IMR-90 (cell line): ENCODE results near the gene FOXM1. TPM values are rescaled to one million over a fixed set of nuclear protein-coding genes. Genes with fewer than 3 reads are reported as not detected.

Source experiments
- ATAC-seq: fragments of 200-7000 bp; cut with Tn5 transposase; 2 replicates; pipeline ENCODE4 v1.9.1; 2020; ENCODE audit warnings: low read depth, mild to moderate bottlenecking, moderate library complexity
- BruUV-seq: library from RNA; stranded (reverse); fragments of 400-500 nt; replicated peaks from 2 replicates; lab custom pipeline; 2021; lab: Mats Ljungman, UMichigan
- CTCF ChIA-PET: fragments of 300-600 bp; formaldehyde crosslinking; extraction: SDS; loops from one replicate; lab custom pipeline; 2021; ENCODE audit warnings: antibody characterized with exemption; lab: Yijun Ruan, JAX
- POLR2A ChIA-PET: fragments of 300-600 bp; sonication (Branson Sonifier 250); formaldehyde crosslinking; loops from one replicate; lab custom pipeline; 2022; ENCODE audit warnings: antibody characterized with exemption; ENCODE audit not compliant: unreplicated experiment; lab: Charles Lee
- DNase-seq: peaks from one replicate; pipeline ENCODE4 v3.0.0; 2013
- H2AFZ ChIP-seq: replicated peaks from 2 replicates; pipeline ENCODE3; 2013; ENCODE audit warnings: low read length, mild to moderate bottlenecking; ENCODE audit not compliant: poor library complexity
- H2AK5ac ChIP-seq: 2 replicates; pipeline ENCODE4 v1.6.1; 2013; ENCODE audit warnings: low read depth, low read length, inconsistent platforms
- H2AK9ac ChIP-seq: replicated peaks from 2 replicates; pipeline ENCODE3; 2013; ENCODE audit warnings: mild to moderate bottlenecking, low read depth, low read length, moderate library complexity; ENCODE audit not compliant: poor library complexity
- H2BK120ac ChIP-seq: 2 replicates; pipeline ENCODE4 v1.6.1; 2013; ENCODE audit warnings: low read depth, low read length, inconsistent platforms
- H2BK15ac ChIP-seq: 3 replicates; pipeline ENCODE4 v1.6.1; 2013; ENCODE audit warnings: low read depth, low read length, inconsistent platforms
- H2BK20ac ChIP-seq: 2 replicates; pipeline ENCODE4 v1.6.1; 2013; ENCODE audit warnings: low read depth, mild to moderate bottlenecking, inconsistent platforms, low read length, moderate library complexity
- H2BK5ac ChIP-seq: 2 replicates; pipeline ENCODE4 v1.6.1; 2013; ENCODE audit warnings: mild to moderate bottlenecking, low read depth, low read length, inconsistent platforms; ENCODE audit not compliant: poor library complexity, severe bottlenecking
- H3K14ac ChIP-seq: replicated peaks from 2 replicates; pipeline ENCODE4 v1.6.1; 2013; ENCODE audit warnings: low read depth, low read length, inconsistent platforms
- H3K18ac ChIP-seq: 2 replicates; pipeline ENCODE4 v1.6.1; 2013; ENCODE audit warnings: low read depth, low read length, control low read depth
- H3K23ac ChIP-seq: 2 replicates; pipeline ENCODE4 v1.6.1; 2013; ENCODE audit warnings: low read depth, low read length, inconsistent platforms
- H3K27ac ChIP-seq: 2 replicates; pipeline ENCODE4 v1.5.1; 2013; ENCODE audit warnings: mild to moderate bottlenecking, control low read depth, low read length; ENCODE audit not compliant: insufficient read depth
- H3K27me3 ChIP-seq: 2 replicates; pipeline ENCODE4 v1.6.1; 2013; ENCODE audit warnings: low read length; ENCODE audit not compliant: control insufficient read depth, insufficient read depth
- H3K36me3 ChIP-seq: 2 replicates; pipeline ENCODE4 v1.6.1; 2013; ENCODE audit warnings: low read length, mixed read lengths; ENCODE audit not compliant: control insufficient read depth, insufficient read depth
- H3K4ac ChIP-seq: 2 replicates; pipeline ENCODE4 v1.6.1; 2013; ENCODE audit warnings: low read depth, low read length, inconsistent platforms
- H3K4me1 ChIP-seq: 2 replicates; pipeline ENCODE4 v1.6.1; 2013; ENCODE audit warnings: low read length, mixed read lengths; ENCODE audit not compliant: control insufficient read depth, insufficient read depth
- H3K4me2 ChIP-seq: 2 replicates; pipeline ENCODE4 v1.6.1; 2013; ENCODE audit warnings: low read depth, mild to moderate bottlenecking, control low read depth, low read length, moderate library complexity
- H3K4me3 ChIP-seq: 2 replicates; pipeline ENCODE4 v1.5.1; 2013; ENCODE audit warnings: low read depth, mild to moderate bottlenecking, control low read depth, low read length, moderate library complexity; ENCODE audit not compliant: insufficient read depth
- H3K56ac ChIP-seq: 2 replicates; pipeline ENCODE4 v1.6.1; 2013; ENCODE audit warnings: low read length, inconsistent platforms; ENCODE audit not compliant: insufficient read depth; ENCODE audit errors: extremely low read depth
- H3K79me1 ChIP-seq, 2 experiments: 2 replicates each; pipeline ENCODE4 v1.6.1; 2013; ENCODE audit warnings: low read length in 2 of 2, inconsistent platforms in 1 of 2, low read depth in 1 of 2
- H3K9ac ChIP-seq: 2 replicates; pipeline ENCODE4 v1.6.1; 2013; ENCODE audit warnings: low read depth, low read length, control low read depth
- H3K9me1 ChIP-seq: 2 replicates; pipeline ENCODE4 v1.6.1; 2013; ENCODE audit warnings: low read length, inconsistent platforms; ENCODE audit not compliant: insufficient read depth
- H3K9me3 ChIP-seq: 2 replicates; pipeline ENCODE4 v1.6.1; 2013; ENCODE audit warnings: low read length; ENCODE audit not compliant: control insufficient read depth, insufficient read depth
- H4K20me1 ChIP-seq: 2 replicates; pipeline ENCODE4 v1.6.1; 2013; ENCODE audit warnings: low read length, inconsistent platforms; ENCODE audit not compliant: insufficient read depth
- H4K5ac ChIP-seq: 2 replicates; pipeline ENCODE4 v1.6.1; 2013; ENCODE audit warnings: mild to moderate bottlenecking, low read depth, low read length, control low read depth
- H4K8ac ChIP-seq, 2 experiments: 2 replicates each; pipeline ENCODE4 v1.6.1; 2013; ENCODE audit warnings: low read depth in 2 of 2, low read length in 2 of 2, control low read depth in 1 of 2, inconsistent platforms in 1 of 2
- H4K91ac ChIP-seq: 2 replicates; pipeline ENCODE4 v1.6.1; 2013; ENCODE audit warnings: low read depth, low read length, inconsistent platforms; ENCODE audit not compliant: insufficient read depth
- CEBPB ChIP-seq: IDR thresholded peaks from 2 replicates; pipeline ENCODE4 v1.6.1; 2012; ENCODE audit warnings: low read depth, low read length, improper control_type of control experiment
- CHD1 ChIP-seq: IDR thresholded peaks from 2 replicates; pipeline ENCODE4 v1.6.1; 2012; ENCODE audit warnings: low read depth, low read length, improper control_type of control experiment
- MXI1 ChIP-seq: IDR thresholded peaks from 2 replicates; pipeline ENCODE4 v1.6.1; 2012; ENCODE audit warnings: low read depth, mild to moderate bottlenecking, low read length, moderate library complexity, borderline replicate concordance
- POLR2A ChIP-seq: IDR thresholded peaks from 2 replicates; pipeline ENCODE4 v1.6.1; 2012; ENCODE audit warnings: mild to moderate bottlenecking, low read depth, low read length
- RAD21 ChIP-seq: IDR thresholded peaks from 2 replicates; pipeline ENCODE4 v1.6.1; 2012; ENCODE audit warnings: low read length, improper control_type of control experiment
- RCOR1 ChIP-seq: IDR thresholded peaks from 2 replicates; pipeline ENCODE4 v1.6.1; 2012; ENCODE audit warnings: mild to moderate bottlenecking, low read length, improper control_type of control experiment; ENCODE audit not compliant: insufficient replicate concordance
- SMC3 ChIP-seq: fragments of 150-350 bp; IDR thresholded peaks from 2 replicates; pipeline ENCODE4 v1.6.1; 2016; ENCODE audit warnings: low read depth, mild to moderate bottlenecking, antibody characterized with exemption, low read length, moderate library complexity
- WGBS, 2 experiments: methylation state at CpG; one replicate each; pipeline versions ENCODE4 v1.1.5 to v1.1.7; 2013; ENCODE audit warnings: missing lambda C conversion rate in 2 of 2; ENCODE audit not compliant: insufficient read length in 1 of 2; ENCODE audit errors: extremely low coverage in 2 of 2; 5-methylcytosine and 5-hydroxymethylcytosine counted together
- dilution Hi-C: fragments of 300-500 bp; cut with HindIII; formaldehyde crosslinking; loops from one replicate; pipeline ENCODE4 v1.14.3; 2018; ENCODE audit warnings: low sequenced_read_pairs; ENCODE audit not compliant: unreplicated experiment
- in situ Hi-C: fragments of 300-500 bp; cut with MboI; formaldehyde crosslinking; loops from 3 replicates; pipeline ENCODE4 v1.14.3; 2019; ENCODE audit warnings: low sequenced_read_pairs, inconsistent platforms, mixed read lengths
- intact Hi-C: fragments of 100-400 bp; cut with micrococcal nuclease; formaldehyde crosslinking; loops from 2 replicates; pipeline ENCODE4 v1.10.0; 2022
- polyA plus RNA-seq, 3 experiments: library from polyadenylated mRNA; depleted of rRNA; stranded (reverse); fragments of >200 nt; gene quantifications; 2 replicates each; pipeline ENCODE4 v1.2.3, GENCODE V29; 2012; ENCODE audit warnings: low replicate concordance in 1 of 3
- total RNA-seq: library from RNA; depleted of rRNA; stranded (reverse); fragments of >200 nt; gene quantifications from 2 replicates; pipeline ENCODE4 v1.2.3, GENCODE V29; 2012
- TF ChIP-seq, protein P1 (sequence below): fragments of 150-350 bp; IDR thresholded peaks from 2 replicates; pipeline ENCODE4 v1.6.1; 2016; ENCODE audit warnings: low read depth, mild to moderate bottlenecking, low read length, moderate library complexity, borderline replicate concordance
- TF ChIP-seq, protein P2 (sequence below): conservative IDR thresholded peaks from 2 replicates; pipeline ENCODE4 v1.5.1; 2012; ENCODE audit warnings: mild to moderate bottlenecking, low read depth, low read length, improper control_type of control experiment
- TF ChIP-seq, protein P3 (sequence below): fragments of 150-350 bp; IDR thresholded peaks from 2 replicates; pipeline ENCODE4 v1.6.1; 2017; ENCODE audit warnings: mild to moderate bottlenecking, antibody characterized with exemption, low read length, low read depth

The FOXM1 gene
- total and polyA plus RNA-seq, 2 of the 4 experiments (the other 2 are of a cell fraction) = 14.9 to 29.3 TPM

DNA sequence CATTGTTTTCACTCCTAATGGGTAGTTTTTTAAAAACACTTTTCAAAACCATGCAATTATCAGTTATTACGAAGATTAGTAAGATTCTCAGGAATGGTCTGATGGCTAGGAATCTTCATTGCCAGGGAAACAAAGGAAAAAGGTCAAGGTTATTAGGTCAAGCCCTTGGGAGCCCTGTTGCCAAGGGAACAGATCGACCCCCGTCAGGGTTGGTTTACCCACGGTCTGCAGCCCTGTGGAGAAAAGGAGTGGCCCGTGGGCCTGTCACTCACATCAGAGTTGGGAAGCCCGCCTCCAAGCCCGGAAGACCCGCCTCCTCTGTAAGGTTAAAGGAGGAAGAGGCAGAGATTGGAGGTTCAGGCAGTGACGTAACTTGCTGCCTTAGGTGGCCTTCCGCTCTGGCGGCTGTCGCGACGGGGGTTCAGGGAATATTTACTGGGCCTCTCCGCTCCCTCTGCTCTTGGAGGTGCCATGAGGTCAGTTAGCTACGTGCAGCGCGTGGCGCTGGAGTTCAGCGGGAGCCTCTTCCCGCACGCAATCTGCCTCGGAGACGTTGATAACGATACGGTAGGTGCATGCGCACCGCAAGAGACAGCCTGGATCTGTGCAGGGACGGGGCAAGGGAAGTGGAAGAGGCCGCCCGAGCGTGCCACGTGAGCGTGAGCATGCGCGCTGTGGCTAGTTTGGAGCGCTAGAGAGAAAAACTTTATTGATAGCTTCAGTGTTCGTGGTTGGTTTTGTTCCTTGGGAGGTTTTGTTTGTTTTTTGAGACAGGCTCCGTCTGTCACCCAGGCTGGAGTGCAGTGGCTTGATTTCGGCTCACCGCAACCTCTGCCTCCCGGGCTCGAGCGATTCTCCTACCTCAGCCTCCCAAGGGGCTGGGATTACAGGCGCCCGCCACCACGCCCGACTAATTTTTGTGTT, 64.4 kb downstream of the FOXM1 start, which contains the start of gene ITFG2 (continued):
- TF ChIP-seq CHD1 (0 out of 2 replicates have a peak, but pooled peaks have one; percentile 15), CEBPB (peak; percentile 76), SMC3 (no peak), RCOR1 (no peak)

DNA sequence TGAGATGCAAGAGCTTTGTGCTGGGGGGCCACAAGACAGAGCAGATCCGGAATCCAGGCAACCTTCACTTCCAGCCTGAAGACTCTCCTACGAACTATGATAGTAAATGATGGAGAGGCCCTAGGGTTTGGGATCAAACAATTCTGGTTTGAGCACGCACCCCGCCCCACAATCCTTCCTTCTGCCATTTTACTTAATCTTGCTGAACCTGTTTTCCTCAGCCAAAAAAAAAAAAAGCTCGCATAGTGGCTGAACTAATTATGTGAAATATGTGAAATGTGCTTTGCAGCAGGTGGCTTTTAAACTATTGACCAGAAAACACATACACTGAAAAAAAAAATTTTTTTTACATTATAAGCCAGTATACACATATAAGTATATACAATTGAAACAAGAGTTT, 65.2 kb downstream of the FOXM1 start:
- no peak overlapping the region for H3K9ac ChIP-seq
- CTCF ChIA-PET = no interaction called here
- no TSS peak for BruUV-seq
- TF ChIP-seq RAD21 = no peak
- TF ChIP-seq, protein P1, sequence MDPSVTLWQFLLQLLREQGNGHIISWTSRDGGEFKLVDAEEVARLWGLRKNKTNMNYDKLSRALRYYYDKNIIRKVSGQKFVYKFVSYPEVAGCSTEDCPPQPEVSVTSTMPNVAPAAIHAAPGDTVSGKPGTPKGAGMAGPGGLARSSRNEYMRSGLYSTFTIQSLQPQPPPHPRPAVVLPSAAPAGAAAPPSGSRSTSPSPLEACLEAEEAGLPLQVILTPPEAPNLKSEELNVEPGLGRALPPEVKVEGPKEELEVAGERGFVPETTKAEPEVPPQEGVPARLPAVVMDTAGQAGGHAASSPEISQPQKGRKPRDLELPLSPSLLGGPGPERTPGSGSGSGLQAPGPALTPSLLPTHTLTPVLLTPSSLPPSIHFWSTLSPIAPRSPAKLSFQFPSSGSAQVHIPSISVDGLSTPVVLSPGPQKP = no peak
- TF ChIP-seq SMC3 = no peak
- TF ChIP-seq MXI1 = no peak
- no peak for TF ChIP-seq CEBPB
- TF ChIP-seq CHD1 = no peak
- TF ChIP-seq POLR2A = no peak
- TF ChIP-seq, protein P2, sequence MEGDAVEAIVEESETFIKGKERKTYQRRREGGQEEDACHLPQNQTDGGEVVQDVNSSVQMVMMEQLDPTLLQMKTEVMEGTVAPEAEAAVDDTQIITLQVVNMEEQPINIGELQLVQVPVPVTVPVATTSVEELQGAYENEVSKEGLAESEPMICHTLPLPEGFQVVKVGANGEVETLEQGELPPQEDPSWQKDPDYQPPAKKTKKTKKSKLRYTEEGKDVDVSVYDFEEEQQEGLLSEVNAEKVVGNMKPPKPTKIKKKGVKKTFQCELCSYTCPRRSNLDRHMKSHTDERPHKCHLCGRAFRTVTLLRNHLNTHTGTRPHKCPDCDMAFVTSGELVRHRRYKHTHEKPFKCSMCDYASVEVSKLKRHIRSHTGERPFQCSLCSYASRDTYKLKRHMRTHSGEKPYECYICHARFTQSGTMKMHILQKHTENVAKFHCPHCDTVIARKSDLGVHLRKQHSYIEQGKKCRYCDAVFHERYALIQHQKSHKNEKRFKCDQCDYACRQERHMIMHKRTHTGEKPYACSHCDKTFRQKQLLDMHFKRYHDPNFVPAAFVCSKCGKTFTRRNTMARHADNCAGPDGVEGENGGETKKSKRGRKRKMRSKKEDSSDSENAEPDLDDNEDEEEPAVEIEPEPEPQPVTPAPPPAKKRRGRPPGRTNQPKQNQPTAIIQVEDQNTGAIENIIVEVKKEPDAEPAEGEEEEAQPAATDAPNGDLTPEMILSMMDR = no peak
- no peak for TF ChIP-seq RCOR1
- TF ChIP-seq, protein P3, sequence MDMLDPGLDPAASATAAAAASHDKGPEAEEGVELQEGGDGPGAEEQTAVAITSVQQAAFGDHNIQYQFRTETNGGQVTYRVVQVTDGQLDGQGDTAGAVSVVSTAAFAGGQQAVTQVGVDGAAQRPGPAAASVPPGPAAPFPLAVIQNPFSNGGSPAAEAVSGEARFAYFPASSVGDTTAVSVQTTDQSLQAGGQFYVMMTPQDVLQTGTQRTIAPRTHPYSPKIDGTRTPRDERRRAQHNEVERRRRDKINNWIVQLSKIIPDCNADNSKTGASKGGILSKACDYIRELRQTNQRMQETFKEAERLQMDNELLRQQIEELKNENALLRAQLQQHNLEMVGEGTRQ = no peak

More for the DNA sequence above, 65.2 kb downstream of the FOXM1 start:
- in situ Hi-C loops = no loop called here
- Histone ChIP-seq H2AFZ (peak overlapping the region; percentile 48), H3K4me1 (no peaks in the 10 kb centered on the region), H4K20me1 (peaks cover 6% of the 10 kb centered on the region; the same call in 1 of the 2 replicates), H2BK20ac (0 out of 2 replicates have a peak overlapping the region, but pooled peaks have one; percentile 39), H3K4me2 (no peak overlapping the region; the same call in 1 of the 2 replicates), H2BK120ac (no peak overlapping the region), H3K36me3 (no peaks in the 10 kb centered on the region), H3K4ac (no peak overlapping the region), H2AK9ac (peak overlapping the region; percentile 52), H3K56ac (no peak overlapping the region), H3K79me1 (peaks cover 11 to 24% of the 10 kb centered on the region in 2 experiments), H3K18ac (no peak overlapping the region), H3K27me3 (no peaks in the 10 kb centered on the region), H3K23ac (no peak overlapping the region), H4K5ac (peak overlapping the region; percentile 64), H3K27ac (no peak overlapping the region), H2BK5ac (no peak overlapping the region), H2BK15ac (no peak overlapping the region), H4K91ac (no peak overlapping the region), H3K9me1 (0 out of 2 replicates have a peak, but pooled peaks cover 7% of the 10 kb centered on the region), H3K14ac (no peak overlapping the region), H3K9me3 (no peaks in the 10 kb centered on the region), H3K4me3 (no peak overlapping the region), H2AK5ac (peak overlapping the region; percentile 58; the same call in 1 of the 2 replicates), H4K8ac (peak overlapping the region; percentile 69 to 98; a peak in 3 of 4 replicates)
- dilution Hi-C loops = no loop called here
- DNase-seq (no peak), ATAC-seq (no peak)
- POLR2A ChIA-PET = interaction anchor here (0.6 kb wide), 1 partner anchor 129 kb away, joined by 4 read pairs; no protein-coding TSS in a partner anchor
- no CpG with 5 or more reads among the region's 5 CpGs for WGBS, 2 experiments
- intact Hi-C loops = no loop called here
